ENCODE data around the gene TMEM86B.

Gene TMEM86B

GRCh38 chr19:55242517-55242916 is 14.0 kb upstream of the TMEM86B start:
- H3K4me2 ChIP-seq (ENCODE audit: low read length): no peak overlapping the region
- no peaks in the 10 kb centered on the region for H3F3A ChIP-seq (ENCODE audit: insufficient read depth, low read length)
- TF ChIP-seq, protein P1, sequence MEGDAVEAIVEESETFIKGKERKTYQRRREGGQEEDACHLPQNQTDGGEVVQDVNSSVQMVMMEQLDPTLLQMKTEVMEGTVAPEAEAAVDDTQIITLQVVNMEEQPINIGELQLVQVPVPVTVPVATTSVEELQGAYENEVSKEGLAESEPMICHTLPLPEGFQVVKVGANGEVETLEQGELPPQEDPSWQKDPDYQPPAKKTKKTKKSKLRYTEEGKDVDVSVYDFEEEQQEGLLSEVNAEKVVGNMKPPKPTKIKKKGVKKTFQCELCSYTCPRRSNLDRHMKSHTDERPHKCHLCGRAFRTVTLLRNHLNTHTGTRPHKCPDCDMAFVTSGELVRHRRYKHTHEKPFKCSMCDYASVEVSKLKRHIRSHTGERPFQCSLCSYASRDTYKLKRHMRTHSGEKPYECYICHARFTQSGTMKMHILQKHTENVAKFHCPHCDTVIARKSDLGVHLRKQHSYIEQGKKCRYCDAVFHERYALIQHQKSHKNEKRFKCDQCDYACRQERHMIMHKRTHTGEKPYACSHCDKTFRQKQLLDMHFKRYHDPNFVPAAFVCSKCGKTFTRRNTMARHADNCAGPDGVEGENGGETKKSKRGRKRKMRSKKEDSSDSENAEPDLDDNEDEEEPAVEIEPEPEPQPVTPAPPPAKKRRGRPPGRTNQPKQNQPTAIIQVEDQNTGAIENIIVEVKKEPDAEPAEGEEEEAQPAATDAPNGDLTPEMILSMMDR (IDR thresholded peaks at IDR 0.05; ENCODE audit: low read length): no peak
- no peak for TF ChIP-seq EZH2 (IDR thresholded peaks at IDR 0.05; ENCODE audit: borderline replicate concordance, low read length)
- no peaks in the 10 kb centered on the region for H3K9me3 ChIP-seq (ENCODE audit: low read length)
- H3K27ac ChIP-seq (ENCODE audit: low read depth, low read length, poor library complexity, severe bottlenecking): no peak overlapping the region
- H4K20me1 ChIP-seq (ENCODE audit: insufficient read depth, low read length): no peaks in the 10 kb centered on the region
- H3K27me3 ChIP-seq (ENCODE audit: insufficient read depth, low read length): no peaks in the 10 kb centered on the region
- peaks cover 99% of the 10 kb centered on the region for H3K36me3 ChIP-seq (ENCODE audit: insufficient read depth, low read length)
- no peaks in the 10 kb centered on the region for H3K4me1 ChIP-seq (ENCODE audit: insufficient read depth, low read length, severe bottlenecking)
- 0 out of 2 replicates have a peak, but pooled peaks cover 1% of the 10 kb centered on the region for H3K79me2 ChIP-seq (ENCODE audit: insufficient read depth, low read length)
- no peaks in the 10 kb centered on the region for H3K9me2 ChIP-seq (ENCODE audit: low read depth, low read length)
- no peak overlapping the region for H3K9ac ChIP-seq (ENCODE audit: low read length)
- no peak overlapping the region for H2AFZ ChIP-seq (ENCODE audit: low read length)
- H3K4me3 ChIP-seq (ENCODE audit: low read depth, low read length, poor library complexity, severe bottlenecking): no peak overlapping the region

- H3K79me2 ChIP-seq (ENCODE audit: insufficient read depth, low read length): no peaks in the 10 kb centered on the region
- H2AFZ ChIP-seq (ENCODE audit: low read length): no peak overlapping the region
- no peaks in the 10 kb centered on the region for H3F3A ChIP-seq (ENCODE audit: insufficient read depth, low read length)
- TF ChIP-seq, protein P1 (IDR thresholded peaks at IDR 0.05; ENCODE audit: low read length): no peak
- TF ChIP-seq EZH2 (IDR thresholded peaks at IDR 0.05; ENCODE audit: borderline replicate concordance, low read length): no peak
- no peak overlapping the region for H3K4me3 ChIP-seq (ENCODE audit: low read depth, low read length, poor library complexity, severe bottlenecking)
- H3K9ac ChIP-seq (ENCODE audit: low read length): no peak overlapping the region
- no peaks in the 10 kb centered on the region for H3K9me2 ChIP-seq (ENCODE audit: low read depth, low read length)
- H3K27ac ChIP-seq (ENCODE audit: low read depth, low read length, poor library complexity, severe bottlenecking): no peak overlapping the region
- no peaks in the 10 kb centered on the region for H3K27me3 ChIP-seq (ENCODE audit: insufficient read depth, low read length)
- H3K9me3 ChIP-seq (ENCODE audit: low read length): no peaks in the 10 kb centered on the region
- peaks cover 99% of the 10 kb centered on the region for H3K36me3 ChIP-seq (ENCODE audit: insufficient read depth, low read length)
- H3K4me2 ChIP-seq (ENCODE audit: low read length): no peak overlapping the region
- H3K4me1 ChIP-seq (ENCODE audit: insufficient read depth, low read length, severe bottlenecking): no peaks in the 10 kb centered on the region
- no peaks in the 10 kb centered on the region for H4K20me1 ChIP-seq (ENCODE audit: insufficient read depth, low read length)
Measured at GRCh38 chr19:55241935-55242464, 13.4 kb upstream of the TMEM86B start.

GRCh38 chr19:55241143-55241934 is 12.8 kb upstream of the TMEM86B start:
- Histone ChIP-seq H3K9me2 (ENCODE audit: low read depth, low read length) (no peaks in the 10 kb centered on the region), H3K4me1 (ENCODE audit: insufficient read depth, low read length, severe bottlenecking) (no peaks in the 10 kb centered on the region), H3K9me3 (ENCODE audit: low read length) (no peaks in the 10 kb centered on the region), H3K4me3 (ENCODE audit: low read depth, low read length, poor library complexity, severe bottlenecking) (no peak overlapping the region), H3K27ac (ENCODE audit: low read depth, low read length, poor library complexity, severe bottlenecking) (no peak overlapping the region), H3K27me3 (ENCODE audit: insufficient read depth, low read length) (no peaks in the 10 kb centered on the region), H4K20me1 (ENCODE audit: insufficient read depth, low read length) (no peaks in the 10 kb centered on the region), H3K36me3 (ENCODE audit: insufficient read depth, low read length) (peaks cover 99% of the 10 kb centered on the region), H2AFZ (ENCODE audit: low read length) (no peak overlapping the region), H3K9ac (ENCODE audit: low read length) (no peak overlapping the region), H3F3A (ENCODE audit: insufficient read depth, low read length) (no peaks in the 10 kb centered on the region), H3K79me2 (ENCODE audit: insufficient read depth, low read length) (no peaks in the 10 kb centered on the region), H3K4me2 (ENCODE audit: low read length) (no peak overlapping the region)
- TF ChIP-seq, protein P1 (IDR thresholded peaks at IDR 0.05; ENCODE audit: low read length): no peak
- no peak for TF ChIP-seq EZH2 (IDR thresholded peaks at IDR 0.05; ENCODE audit: borderline replicate concordance, low read length)
